ENCODE data around the gene TMEM245. TPM values are rescaled to one million over a fixed set of nuclear protein-coding genes. Genes with fewer than 3 reads are reported as not detected.
"Not testable (repeated sequence)": the region's sequence is repeated elsewhere in the genome, so short reads cannot be mapped to it uniquely, and the experiment has no call there.

The TMEM245 gene
- total RNA-seq, 1 donor from 2014 or later: 62.3 TPM

GRCh38 chr9:109133533-109133932 is 13.8 kb upstream of the TMEM245 start:
- DNase-seq (ENCODE audit: low spot score): no peak

GRCh38 chr9:109132567-109133021 is 12.8 kb upstream of the TMEM245 start:
- DNase-seq (ENCODE audit: low spot score): no peak

- no peak for DNase-seq (ENCODE audit: low spot score)
Observed at GRCh38 chr9:109129470-109130197, 9.9 kb upstream of the TMEM245 start.

GRCh38 chr9:109126671-109127070 is 6.9 kb upstream of the TMEM245 start:
- DNase-seq (ENCODE audit: low spot score): not testable (repeated sequence)

DNA sequence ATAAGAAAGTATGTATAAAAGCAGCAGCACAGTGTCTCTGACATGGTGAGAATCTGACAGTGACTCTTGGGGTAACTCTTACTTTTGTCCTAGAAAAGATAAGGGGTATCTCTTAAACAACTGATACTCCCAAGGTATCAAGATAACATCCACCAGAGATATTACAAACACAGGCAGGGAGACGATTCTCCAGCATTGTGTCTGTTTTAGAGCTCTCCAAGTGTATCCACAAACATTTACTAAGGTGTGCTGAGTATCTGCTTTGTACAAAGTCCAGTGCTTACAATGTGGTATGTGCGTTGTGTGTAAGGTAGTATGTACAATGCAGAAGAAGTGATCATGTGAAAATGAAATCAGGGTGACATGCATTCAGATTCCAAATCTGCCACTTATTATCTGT is 4.4 kb upstream of the TMEM245 start:
- DNase-seq (ENCODE audit: low spot score): no peak

DNA sequence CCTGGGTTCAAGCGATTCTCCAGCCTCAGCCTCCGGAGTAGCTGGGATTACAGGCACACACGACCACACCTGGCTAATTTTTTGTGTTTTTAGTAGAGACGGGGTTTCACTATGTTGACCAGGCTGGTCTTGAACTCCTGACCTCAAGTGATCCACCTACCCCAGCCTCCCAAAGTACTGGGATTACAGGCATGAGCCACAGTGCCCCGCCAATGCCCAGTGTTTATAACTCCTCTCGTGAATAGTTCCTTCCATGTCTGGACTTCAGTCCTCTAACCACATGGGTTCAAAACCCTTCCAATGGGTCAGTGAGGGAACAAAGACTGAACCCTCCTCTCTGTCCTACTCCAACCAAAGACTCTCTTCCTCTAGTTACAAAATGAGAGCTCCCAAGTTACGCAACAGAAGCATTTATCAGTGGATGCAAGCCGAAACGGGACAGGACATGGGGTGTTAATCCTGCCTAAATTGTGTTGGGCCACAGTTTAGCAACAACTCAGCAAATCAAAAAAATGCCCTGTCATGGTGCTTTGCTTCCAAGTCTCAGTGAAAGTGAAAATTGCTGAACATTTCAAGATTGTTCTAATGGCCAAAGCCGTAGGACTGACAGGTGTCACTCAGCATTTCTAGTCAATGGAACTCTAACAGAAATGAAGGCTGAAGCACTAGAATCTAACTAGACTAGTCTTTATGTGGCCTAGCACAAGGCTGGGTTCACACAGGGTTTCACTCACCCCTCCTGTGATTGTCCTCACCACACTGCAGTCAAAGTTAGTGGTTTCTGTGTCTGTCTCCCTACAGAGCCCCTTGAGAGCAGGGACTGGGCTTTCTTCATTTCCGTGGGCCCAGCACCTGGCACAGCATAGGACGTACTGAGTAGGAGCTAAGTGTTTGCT is 3.2 kb upstream of the TMEM245 start:
- no peak for DNase-seq (ENCODE audit: low spot score)

DNA sequence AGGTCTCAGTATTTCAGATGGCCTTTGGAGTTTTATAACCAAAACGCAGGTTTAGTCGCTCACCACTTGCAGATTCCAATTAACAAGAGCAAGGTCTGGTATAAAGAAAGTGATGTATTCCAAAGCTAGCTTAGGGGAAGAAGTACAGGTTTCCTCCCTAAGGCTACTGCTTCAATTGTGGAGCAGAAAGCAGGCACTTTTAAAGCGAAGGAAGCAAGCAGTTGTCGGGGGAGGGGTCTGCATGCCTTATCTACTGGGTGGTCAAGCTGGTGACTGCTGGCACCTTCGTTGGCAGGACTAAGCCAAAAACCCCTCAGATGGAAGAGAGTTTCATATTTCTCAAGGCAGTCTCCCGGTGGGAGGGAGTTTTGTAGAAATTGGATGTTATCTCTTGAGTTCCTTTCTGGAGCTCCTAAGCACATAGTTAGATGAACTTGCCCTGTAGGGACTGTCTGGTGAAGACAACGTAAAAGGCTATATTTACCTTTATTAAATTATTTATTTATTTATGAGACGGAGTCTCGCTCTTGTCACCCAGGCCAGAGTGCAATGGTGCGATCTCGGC is 1.6 kb upstream of the TMEM245 start:
- no peak for DNase-seq (ENCODE audit: low spot score)

GRCh38 chr9:109120204-109120789 is 550 bp upstream of the TMEM245 start:
- DNase-seq (ENCODE audit: low spot score): no peak

- DNase-seq (ENCODE audit: low spot score): no peak
Observed at GRCh38 chr9:109118808-109119438, 824 bp downstream of the TMEM245 start.

DNA sequence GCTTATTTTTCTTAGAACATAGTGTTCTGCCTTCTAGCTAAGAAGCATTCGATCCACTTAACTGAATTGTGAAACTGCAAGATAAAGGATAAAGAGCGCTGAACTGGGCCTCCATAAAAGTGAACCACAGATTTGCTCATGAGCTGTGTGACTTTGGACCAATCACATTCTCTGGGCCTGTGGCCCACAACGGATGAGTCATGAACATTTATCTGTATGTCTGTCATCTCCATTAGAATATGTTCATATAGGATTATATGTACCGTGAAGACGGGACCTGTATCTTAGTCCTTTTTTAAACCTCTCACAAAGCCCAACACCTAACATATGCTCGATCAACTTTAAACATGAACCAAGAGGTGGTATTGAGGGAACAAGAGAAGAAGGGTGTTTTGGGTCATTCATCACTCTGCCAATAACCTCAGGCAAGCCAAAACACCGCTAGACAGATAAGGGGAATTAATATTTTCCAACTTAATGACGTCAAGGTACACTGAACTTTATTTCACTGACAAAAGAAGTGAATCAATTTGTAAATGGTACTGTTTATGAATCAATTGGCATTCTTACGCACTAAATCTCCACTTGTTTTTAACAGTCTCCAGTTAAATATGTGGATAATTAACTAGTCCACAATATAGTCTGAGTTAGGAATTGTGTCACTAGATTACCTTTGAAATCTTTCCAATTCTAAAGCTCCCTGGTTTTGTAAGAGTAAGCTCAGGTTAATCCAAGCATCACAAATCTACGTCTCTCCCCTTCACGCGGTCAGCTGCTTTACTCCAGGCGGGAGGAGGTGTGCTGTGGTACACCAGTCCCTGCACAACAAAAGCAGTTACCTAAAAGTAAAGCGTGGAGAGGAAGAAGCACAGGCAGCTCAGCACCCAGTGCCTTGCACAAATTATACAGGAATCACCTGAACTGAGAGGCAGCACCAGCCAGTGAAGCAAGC is 1.6 kb downstream of the TMEM245 start:
- no peak for DNase-seq (ENCODE audit: low spot score)

DNA sequence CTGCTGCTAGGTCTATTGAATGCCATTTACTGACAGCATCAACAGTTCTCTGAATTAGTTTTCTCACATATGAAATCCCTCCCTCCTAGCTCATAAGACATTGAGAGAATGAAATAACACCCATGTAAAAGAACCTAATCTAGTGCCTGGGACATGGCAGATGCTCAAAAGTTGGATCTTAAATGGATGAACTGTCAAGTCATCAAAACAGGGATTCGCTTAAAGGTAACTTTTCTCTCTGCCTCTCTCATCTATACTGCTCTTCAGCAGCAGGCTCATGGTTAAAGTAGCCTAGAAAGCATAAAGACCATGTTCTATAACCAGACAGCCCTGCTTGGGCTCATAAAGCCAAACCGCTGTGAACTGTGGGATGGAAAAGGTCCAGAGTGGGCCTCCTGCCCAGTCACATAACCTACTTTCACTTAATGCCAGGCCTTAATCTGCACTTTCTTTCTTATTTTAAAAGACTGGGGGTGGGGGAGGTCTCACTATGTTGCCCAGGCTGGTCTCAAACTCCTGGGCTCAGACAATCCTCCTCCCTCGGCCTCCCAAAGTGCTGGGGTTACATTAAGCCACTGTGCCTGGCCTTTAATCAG is 3.7 kb downstream of the TMEM245 start:
- DNase-seq (ENCODE audit: low spot score): no peak

- no peak for DNase-seq (ENCODE audit: low spot score)
Observed at GRCh38 chr9:109114670-109115069, 5.1 kb downstream of the TMEM245 start.

DNA sequence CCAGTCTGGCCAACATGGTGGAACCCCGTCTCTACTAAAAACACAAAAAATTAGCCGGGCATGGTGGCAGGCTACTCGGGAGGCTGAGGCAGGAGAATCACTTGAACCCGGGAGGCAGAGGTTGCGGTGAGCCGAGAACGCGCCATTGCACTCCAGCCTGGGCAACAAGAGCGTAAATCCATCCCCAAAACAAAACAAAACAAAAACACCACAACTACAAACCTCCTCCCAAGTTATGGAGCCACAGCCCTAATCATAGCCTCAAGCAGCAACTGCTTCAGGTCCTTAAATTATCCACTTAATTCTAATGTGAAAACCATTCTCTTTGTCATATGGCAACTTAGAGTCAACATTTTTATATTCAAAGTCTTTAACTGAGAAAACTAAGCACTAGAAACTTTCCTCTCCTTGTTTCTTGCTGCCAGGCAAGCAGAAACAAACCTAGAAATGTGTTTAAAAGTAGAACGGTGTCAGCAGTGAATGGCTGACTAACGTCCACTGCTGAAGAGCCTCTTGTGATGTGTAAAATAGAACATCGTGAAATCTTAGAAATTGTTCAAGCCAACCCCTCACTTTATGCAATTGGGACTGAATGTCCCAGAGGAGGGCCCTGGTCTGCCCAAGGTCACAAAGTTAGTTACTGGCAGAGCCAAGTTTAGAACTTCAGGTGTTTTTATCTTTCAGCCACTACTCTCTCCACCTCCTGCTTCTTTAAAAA is 5.7 kb downstream of the TMEM245 start:
- no peak for DNase-seq (ENCODE audit: low spot score)

GRCh38 chr9:109113254-109113653 is 6.5 kb downstream of the TMEM245 start:
- DNase-seq (ENCODE audit: low spot score): no peak

- DNase-seq (ENCODE audit: low spot score): no peak
Observed at GRCh38 chr9:109110329-109111021, 9.3 kb downstream of the TMEM245 start.

GRCh38 chr9:109109967-109110328 is 9.8 kb downstream of the TMEM245 start:
- no peak for DNase-seq (ENCODE audit: low spot score)

- DNase-seq (ENCODE audit: low spot score): no peak
Observed at GRCh38 chr9:109108318-109108717, 11.4 kb downstream of the TMEM245 start.
